ENCODE data around the gene MAP2K5.

Gene MAP2K5

DNA sequence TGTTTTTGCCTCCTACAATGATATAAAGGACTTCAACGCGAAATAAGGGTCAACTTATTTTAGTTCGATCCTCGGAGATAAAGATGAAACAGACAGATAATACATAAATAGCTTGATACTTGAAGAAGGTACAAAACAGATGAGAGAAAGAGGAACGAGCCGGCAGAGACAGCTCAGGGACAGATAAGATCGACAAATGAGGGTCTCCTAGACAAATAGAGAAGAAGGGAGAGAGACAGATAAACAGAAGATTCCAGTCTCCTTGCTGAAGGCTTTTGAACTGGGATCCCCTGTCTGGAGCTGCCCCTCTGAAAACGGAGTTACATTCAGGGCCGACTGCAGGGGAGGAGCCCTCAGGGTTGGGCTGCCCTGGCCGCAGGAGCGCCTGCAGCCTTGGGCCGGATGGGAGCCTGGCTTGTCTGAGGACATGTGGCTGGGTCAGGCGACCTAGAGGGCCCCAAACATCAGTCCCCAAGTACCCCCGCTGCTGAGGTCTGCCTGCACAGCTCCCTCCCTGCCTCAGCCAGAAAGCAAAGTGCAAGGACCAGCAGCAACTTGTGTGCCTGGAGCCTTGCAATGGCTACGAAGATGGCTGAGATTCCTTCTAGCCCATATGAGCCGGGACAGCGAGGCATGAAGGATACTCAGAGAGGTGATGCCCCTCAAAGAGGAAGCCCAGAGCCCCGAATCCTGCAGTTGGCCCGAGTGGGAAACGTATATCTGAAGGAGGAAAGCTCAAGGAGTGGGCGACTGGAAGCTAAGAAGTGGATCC is 281.9 kb downstream of the MAP2K5 start:
- H3K4me3 ChIP-seq (ENCODE audit: low read depth, low read length) = no peak overlapping the region
- TF ChIP-seq, protein P1, sequence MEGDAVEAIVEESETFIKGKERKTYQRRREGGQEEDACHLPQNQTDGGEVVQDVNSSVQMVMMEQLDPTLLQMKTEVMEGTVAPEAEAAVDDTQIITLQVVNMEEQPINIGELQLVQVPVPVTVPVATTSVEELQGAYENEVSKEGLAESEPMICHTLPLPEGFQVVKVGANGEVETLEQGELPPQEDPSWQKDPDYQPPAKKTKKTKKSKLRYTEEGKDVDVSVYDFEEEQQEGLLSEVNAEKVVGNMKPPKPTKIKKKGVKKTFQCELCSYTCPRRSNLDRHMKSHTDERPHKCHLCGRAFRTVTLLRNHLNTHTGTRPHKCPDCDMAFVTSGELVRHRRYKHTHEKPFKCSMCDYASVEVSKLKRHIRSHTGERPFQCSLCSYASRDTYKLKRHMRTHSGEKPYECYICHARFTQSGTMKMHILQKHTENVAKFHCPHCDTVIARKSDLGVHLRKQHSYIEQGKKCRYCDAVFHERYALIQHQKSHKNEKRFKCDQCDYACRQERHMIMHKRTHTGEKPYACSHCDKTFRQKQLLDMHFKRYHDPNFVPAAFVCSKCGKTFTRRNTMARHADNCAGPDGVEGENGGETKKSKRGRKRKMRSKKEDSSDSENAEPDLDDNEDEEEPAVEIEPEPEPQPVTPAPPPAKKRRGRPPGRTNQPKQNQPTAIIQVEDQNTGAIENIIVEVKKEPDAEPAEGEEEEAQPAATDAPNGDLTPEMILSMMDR (IDR thresholded peaks at IDR 0.05; ENCODE audit: borderline replicate concordance, insufficient read depth, low read depth, low read length) = no peak

DNA sequence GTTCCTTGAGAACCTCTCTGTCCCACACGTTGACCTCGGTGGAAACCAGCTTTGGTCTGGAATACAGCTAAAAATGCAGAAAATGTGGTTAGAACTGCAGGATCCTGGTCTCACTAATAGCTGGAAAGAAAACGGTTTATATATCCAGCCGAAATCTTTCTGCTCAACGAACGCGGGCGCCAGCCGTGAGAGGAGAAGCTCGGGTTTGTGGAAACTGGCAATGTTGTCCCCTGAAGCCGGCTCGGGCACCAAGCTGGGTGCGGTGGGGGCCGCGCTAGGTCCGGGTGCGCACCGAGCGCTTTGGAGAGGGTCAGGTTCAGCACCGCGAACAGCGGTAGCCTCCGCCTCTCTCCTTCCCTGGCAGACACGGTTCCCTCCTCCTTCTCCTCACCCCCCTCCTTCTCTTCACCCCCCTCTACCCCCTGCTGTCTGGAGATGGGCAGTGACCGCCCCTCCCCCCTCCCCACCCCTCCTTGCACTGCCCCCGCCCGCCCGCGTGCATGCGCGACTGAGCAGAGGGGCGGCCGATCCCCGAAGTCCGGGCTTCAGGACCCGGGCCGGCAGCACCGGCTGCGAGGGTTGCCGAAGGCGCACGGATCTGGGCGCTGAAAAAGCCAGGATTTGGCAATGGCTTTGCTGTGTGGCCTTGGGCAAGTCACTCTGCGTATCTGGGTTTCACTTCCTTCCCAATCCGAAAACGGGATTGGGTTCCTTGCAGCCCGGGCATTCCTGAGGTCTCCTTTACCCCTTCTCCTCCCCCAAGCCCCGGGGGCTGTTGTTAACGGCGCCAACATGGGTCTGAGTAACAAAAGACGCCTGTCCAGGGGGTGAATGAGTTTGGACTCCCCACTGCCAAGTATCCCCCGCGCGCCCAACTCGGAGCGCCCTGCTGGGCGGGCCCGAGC is 282.7 kb downstream of the MAP2K5 start, which contains the start of gene SKOR1:
SKOR1 (plus strand) TSS at position 534 of the 905 bp plus-strand sequence; CDS start at position 628, 94 bp downstream.
- no peak within 1 kb of the TSS for H3K4me3 ChIP-seq (ENCODE audit: low read depth, low read length)

DNA sequence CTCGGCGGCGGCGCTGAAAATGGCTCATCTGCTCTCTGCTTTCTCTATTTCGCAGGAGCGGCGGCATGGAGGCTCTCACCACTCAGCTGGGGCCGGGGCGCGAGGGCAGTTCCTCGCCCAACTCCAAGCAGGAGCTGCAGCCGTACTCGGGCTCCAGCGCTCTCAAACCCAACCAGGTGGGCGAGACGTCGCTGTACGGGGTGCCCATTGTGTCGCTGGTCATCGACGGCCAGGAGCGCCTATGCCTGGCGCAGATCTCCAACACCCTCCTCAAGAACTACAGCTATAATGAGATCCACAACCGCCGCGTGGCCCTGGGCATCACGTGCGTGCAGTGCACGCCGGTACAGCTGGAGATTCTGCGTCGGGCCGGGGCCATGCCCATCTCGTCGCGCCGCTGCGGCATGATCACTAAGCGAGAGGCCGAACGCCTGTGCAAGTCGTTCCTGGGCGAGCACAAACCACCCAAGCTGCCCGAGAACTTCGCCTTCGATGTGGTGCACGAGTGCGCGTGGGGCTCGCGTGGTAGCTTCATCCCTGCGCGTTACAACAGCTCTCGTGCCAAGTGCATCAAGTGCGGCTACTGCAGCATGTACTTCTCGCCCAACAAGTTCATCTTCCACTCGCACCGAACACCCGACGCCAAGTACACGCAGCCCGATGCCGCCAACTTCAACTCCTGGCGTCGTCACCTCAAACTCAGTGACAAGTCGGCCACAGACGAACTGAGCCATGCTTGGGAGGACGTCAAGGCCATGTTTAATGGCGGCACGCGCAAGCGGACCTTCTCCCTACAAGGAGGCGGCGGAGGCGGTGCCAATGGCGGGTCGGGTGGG is 283.6 kb downstream of the MAP2K5 start:
- no peak overlapping the region for H3K4me3 ChIP-seq (ENCODE audit: low read depth, low read length)
- TF ChIP-seq, protein P1 (IDR thresholded peaks at IDR 0.05; ENCODE audit: borderline replicate concordance, insufficient read depth, low read depth, low read length) = no peak

More for the DNA sequence above, 282.7 kb downstream of the MAP2K5 start, which contains the start of gene SKOR1:
- TF ChIP-seq, protein P1 (IDR thresholded peaks at IDR 0.05; ENCODE audit: borderline replicate concordance, insufficient read depth, low read depth, low read length) = no peak

DNA sequence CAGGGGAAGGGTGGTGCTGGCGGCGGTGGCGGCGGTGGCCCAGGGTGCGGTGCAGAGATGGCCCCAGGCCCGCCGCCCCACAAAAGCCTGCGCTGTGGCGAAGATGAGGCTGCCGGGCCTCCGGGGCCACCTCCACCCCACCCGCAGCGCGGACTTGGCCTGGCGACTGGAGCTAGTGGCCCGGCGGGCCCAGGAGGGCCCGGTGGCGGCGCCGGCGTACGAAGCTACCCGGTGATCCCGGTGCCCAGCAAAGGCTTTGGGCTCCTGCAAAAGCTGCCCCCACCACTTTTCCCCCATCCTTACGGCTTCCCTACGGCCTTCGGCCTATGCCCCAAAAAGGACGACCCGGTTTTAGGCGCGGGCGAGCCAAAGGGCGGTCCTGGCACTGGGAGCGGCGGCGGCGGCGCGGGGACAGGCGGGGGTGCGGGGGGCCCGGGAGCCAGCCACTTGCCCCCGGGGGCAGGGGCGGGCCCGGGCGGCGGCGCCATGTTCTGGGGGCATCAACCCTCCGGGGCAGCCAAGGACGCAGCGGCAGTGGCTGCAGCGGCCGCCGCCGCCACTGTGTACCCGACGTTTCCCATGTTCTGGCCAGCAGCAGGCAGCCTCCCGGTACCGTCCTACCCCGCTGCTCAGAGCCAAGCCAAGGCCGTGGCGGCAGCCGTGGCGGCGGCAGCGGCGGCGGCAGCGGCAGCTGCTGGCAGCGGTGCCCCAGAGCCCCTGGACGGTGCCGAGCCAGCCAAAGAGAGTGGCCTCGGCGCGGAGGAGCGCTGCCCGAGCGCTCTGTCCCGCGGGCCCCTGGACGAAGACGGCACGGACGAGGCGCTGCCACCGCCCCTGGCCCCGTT is 284.4 kb downstream of the MAP2K5 start:
- no peak overlapping the region for H3K4me3 ChIP-seq (ENCODE audit: low read depth, low read length)
- TF ChIP-seq, protein P1 (IDR thresholded peaks at IDR 0.05; ENCODE audit: borderline replicate concordance, insufficient read depth, low read depth, low read length) = no peak

DNA sequence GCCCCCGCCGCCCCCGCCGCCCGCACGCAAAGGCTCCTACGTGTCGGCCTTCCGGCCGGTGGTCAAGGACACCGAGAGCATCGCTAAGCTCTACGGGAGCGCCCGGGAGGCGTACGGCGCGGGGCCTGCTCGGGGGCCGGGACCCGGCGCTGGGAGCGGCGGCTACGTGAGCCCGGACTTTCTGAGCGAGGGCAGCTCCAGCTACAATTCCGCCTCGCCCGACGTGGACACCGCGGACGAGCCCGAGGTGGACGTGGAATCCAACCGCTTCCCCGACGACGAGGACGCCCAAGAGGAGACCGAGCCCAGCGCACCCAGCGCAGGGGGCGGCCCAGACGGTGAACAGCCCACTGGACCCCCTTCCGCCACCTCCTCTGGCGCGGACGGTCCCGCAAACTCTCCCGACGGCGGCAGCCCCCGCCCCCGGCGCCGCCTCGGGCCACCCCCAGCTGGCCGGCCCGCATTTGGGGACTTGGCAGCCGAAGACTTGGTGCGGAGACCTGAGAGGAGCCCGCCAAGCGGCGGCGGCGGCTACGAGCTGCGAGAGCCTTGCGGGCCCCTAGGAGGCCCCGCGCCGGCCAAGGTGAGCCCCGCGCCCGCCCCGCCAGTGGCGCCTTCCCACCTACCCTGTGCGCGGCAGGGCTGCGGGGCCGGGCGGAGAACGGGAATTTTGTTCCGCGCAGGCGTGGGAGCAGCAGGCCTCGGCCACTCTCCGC is 285.2 kb downstream of the MAP2K5 start:
- H3K4me3 ChIP-seq (ENCODE audit: low read depth, low read length) = no peak overlapping the region
- TF ChIP-seq, protein P1 (IDR thresholded peaks at IDR 0.05; ENCODE audit: borderline replicate concordance, insufficient read depth, low read depth, low read length) = no peak

All from GM12875 (cell line).